ENCODE results near the gene LOX.

The LOX gene, protein sequence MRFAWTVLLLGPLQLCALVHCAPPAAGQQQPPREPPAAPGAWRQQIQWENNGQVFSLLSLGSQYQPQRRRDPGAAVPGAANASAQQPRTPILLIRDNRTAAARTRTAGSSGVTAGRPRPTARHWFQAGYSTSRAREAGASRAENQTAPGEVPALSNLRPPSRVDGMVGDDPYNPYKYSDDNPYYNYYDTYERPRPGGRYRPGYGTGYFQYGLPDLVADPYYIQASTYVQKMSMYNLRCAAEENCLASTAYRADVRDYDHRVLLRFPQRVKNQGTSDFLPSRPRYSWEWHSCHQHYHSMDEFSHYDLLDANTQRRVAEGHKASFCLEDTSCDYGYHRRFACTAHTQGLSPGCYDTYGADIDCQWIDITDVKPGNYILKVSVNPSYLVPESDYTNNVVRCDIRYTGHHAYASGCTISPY

DNA sequence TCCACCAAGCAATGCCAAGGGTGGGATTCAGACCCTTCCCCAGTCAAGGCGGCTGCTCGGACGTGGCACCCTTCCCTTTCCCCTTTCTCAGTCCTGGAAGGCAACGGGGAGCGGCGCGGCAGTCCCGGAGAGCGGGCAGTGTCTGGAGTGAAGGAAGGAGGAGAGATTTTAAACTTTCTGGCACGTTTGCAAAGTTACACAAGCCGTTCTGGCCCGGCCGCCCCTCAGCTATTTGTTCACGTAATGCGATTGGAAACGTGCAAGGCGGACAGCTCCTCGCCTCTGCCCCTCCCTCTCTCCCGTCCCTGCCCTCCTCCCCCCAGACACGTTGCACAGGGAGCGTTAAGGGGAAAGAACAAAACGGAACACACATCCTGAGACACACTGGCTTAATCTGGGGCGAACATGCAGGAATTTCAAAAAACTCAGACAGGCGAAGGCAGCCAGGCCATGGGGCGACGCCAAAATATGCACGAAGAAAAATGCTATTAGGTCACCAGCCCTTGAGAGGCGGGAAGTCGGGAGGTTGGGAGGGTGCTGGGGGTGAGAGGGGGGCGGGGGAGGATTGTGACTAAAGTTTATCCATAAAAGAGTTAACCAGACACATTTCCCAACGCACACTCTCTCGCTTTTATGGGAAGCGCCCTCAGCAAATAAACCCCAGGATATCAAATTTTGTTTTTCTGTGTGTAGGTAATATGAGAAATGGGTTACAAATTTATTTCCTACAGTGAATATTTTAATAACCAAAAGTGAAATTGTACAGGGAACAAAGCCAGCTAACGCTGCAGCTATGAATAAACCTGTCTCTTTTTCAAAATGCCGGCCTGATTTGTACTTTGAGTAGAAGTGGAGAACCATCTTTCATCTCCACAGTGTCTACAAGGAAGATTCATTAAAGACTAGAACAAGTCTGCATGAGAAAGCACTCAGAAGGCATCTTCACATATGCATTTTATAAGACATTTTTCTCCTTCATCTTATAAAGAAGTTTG, at the start of gene LOX:
Gene LOX, minus strand, starts transcription at position 144 of the 995 bp plus-strand sequence. CDS start 274 bp downstream, outside the sequence.
- DNase-seq = no peak

DNA sequence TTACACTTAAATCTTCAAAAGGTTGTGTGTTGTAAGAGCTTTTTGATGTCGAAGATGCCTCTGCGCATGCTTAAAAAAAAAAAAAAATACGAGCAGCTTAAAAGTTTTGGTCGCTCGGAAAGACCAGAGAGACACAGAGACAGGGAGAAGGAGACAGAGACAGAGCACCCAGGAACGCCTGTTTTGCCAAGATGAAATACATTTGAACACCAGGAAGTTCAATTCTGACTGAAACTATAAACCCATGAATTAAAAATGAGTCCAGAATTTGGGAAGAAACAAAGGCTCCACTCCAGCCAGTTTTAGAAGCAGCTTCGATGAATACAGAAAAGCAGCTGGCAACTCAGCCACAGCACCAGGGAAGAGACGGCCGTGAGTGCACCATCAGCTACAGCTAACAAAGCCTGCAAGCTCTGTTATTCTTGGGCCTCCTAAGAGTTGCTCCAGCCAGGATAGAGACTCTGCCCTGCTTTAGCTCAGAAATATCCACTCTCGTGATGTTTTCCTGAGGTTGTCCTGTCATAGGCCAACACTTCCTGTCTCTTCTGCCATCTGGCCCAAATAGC, 48.8 kb upstream of the LOX start:
- no peak for DNase-seq

DNA sequence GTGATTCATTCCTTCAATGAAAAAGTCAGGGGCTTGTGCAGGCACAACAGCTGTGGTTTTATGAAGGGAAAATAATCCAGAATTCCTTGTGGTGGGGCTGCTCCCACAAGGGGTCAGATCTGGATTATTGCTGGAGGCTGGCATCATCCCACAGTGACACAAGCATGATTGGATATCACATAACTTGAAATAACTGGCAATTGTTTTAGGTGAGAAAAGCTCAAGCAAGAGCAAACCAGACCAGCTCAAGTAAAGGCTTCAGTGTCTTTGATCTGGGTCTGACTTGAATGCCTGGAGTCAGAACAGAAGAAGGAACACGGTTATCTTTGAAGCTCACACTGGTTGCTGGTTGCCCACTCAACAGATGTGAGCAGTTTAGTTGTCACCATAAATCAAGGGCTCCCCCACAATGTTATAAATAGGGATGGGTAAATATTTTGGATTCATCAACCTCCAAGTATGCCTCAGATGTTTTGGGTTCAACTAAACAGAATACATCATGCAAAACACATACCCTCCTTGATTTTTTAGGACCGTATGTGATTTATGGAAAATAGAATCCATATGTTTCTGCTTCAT, 48.2 kb upstream of the LOX start:
- DNase-seq = no peak

DNA sequence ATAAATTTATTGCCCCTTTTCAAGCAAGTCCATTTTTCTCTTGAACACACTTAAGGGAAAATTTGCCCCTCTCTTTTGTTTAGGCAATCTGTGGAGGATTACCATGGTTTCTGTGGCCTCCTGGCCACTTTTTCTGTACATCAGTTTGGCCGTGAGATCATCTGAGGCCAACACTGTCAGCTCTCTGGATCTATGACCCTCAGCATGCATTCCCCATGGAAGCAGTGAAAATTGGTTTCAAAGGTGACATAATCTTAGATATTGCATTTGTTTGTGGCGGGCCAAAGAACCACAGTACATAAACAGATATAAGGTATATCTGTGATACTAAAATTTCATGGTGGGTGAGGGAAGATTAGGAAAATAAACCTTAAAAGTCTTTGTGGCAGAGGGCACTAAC, 46.7 kb upstream of the LOX start:
- DNase-seq = no peak

DNA sequence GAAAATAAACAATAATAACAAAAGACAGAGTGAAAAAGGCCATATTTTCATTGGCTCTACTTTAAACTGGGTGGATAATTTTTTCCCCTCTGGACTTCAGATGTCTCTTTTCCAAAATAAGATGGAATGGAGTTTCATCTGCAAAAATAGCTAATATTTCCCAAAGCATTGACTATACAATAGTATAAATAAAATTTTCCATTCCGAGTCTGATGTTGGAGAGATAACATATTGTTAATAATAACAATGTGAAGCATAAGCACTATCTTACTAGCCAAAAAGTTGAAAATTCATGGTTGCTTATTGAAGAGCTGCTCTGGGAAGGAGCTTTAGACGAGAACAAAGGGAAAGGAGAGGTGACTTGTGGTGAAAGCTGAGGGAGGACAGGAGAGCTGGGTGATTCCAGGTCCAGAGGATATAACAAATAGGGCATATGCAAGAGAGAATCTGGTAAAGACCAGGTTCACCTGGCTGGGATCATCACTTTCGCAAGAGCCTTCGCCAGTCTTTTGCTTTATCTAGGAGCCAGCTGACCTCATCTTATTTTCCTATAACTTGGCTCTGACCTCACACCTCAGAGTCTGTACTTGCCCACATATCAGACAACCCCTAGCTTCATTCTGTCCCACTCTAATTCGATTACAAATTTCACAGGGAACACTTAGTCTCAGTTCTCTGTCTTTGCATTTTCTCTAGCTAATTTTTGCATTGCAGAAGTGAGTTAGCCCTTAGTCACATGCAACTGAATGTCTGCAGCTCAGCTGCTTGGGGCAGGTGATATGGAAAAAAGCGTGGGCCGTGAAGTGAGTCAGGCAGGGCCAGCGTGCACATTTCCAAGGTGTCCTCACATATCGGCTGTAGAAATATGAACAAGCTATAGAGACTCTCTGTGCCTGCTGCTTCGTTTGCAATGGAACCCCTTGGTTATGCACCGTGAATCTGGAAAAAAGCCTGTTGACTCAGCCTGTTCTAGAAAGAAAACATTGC, 43.7 kb upstream of the LOX start:
- DNase-seq = no peak

DNA sequence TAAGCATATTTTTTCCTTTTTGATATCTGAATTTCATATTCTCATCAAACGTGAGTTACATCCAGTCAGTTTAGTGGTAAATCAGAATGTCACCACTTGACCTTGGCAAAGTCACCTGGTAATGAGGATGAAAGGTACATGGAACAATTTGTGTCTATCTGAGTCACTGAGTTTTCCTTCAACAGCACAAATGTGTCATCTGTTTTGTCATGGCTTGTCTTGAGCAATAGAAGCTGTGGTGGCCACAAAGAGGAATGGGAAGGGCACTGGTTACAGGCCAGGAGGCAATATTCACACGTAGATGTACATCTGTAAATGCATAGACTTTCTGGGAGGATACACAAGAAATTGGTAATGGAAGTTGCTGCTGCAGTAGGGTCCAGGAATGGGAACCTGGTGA, 42.9 kb upstream of the LOX start:
- no peak for DNase-seq

DNA sequence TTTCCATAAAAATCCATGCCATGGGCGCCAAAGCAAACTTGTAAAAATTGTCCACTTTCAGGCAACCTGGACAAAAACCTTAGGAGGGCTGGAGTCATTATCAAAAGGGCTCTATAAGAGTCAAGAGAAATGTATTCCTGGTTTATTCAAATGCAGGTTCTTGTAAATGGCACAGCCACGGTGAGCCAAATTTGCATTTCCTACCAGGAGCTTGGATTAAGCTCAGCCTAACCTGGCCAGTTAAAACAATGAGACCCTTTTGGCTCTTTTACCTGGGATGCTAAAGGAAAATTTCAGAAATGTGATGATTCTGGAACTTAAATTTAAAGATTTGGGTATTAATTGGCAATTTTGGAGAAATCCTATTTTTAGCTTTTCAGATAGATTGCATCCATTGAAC, 42.4 kb upstream of the LOX start:
- DNase-seq = no peak

DNA sequence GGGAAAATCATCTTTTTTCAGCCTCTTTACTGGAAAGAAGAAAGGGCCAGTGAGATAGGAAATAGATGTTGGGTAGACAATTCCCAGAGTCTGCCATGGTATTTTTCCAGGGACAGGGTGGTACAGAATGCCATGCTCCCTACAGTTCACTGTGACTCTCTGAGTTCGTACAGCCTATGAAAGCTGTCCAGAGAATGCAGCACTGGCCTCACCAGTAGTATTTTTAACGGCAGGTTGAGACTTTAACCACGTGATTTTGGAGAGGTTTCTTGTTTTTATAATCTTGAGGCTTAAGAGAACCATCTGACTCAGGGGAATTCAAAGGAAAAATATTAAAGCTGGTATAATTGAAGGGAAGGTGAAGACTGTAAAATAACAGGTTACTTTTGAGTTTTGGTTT, 41.1 kb upstream of the LOX start:
- DNase-seq = no peak

DNA sequence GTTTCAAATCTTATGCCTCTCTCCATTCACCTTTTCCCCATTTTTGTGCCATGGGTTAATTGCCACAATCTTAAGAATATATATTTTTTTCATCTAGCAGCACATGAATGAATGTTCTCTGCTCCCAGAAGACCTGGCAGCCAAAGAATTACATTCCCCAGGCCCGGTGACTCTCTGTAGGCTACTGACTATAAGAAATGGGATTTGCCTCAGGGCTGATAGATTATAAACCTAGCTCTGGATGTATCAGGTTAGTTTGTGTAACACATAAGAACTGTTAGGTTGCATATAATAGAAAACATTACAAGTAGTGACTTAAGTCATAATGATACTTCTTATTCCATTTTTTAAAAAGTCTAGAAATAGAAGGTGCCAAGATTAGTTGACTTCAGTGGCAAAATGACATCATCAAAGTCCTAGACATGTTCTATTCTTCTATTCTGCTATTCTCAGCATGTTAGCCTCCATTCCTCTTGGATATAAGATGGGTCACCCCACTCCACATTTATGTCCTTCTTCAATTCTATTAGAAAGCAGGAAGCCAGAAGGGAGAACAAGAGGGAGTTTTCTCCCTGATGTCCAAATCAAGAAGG, 40.4 kb upstream of the LOX start:
- DNase-seq = no peak

DNA sequence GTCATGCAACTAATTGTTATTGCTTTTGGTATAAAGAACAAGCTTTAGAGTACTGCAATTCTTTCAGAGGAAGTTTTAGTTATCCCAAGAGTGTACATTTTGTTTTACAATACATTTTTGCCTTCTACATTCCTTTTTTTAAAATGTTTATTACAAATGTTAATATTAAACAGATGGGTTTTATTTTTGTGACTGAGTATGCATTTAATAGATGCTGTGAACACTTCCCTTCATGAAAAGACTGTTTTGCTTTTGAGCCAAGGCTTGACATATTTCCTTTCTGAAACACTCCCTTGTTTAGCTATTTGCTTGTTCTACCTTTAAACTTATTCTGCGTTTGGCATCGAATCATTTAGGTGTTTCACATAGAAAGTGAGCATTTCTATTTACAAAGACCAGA, 36.4 kb upstream of the LOX start:
- no peak for DNase-seq

DNA sequence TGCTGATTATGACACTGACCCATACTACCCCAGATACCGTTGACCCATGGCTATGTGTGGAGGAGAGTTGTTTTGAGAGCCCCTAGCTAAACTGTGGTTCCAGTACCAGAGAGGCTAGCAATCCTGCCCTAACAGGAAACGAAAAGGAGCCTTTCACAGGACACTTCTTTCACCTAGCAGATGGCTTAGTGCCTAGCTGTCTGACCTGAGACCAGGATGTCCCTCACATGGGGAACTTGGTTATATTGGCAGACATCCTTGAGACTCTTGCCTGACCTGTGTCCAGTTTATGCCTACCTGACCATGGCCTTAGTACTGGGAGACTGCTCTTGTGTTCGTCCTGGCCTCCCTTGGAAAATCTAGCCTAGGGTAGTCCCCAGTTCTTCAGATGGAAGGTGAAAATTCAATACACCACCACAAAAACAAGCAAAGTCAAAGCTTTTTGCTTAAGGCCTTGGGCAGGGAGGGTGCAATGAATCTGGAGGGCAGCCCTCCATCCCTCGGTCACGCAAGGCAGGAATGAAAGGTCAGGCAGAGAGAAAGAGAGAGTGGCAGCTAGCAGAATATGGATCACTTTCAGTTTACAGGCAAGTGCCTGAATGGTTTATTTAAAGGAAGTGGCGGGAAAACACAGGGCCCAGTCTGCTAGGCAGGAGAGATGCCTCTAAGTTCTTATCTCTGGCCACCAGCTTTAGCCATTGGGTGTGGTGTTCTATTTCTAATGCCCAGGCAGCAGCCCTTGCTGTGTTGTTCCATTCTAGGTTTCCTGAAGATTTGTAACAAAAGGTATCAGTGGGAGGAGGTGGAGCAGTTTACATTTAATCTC, 34.9 kb upstream of the LOX start:
- DNase-seq = no peak

DNA sequence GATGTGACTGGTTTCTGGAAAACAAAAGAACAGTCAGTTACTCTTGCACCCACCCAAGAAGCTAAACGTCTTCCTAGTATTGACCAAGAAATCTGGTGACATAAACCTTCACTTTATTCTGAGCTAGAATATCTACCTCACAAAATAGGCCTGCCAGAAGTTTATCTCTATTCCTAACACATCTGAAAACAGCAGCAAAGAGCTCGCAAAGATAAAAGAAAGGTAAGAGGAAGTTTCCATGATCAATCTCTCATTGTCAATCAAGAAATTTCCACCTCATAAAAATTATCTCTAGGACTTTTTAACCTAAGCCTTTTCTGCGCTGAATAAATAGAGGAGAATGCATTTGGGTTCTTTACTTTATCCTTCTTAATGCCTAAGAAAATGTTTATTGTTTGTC, 34.0 kb upstream of the LOX start:
- no peak for DNase-seq

DNA sequence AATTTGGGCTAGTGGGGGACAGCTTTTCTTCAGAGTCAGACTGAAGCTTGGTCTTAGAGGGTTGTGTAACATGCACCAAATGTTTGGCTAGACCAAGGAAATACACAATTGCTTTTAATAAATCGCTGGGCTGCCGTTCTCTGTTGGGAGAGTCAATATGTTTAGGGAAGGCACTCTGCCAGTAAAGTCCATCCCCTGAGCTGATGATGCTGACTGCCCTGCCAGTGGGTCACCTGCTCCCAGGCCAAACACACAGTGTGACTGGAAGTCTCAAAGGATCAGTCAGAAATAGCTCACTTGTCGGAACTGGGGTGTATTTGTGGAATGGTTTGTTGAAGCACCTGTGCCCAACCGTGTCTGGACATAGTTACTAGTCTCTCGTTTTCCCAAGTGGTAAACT, 33.4 kb upstream of the LOX start:
- no peak for DNase-seq

DNA sequence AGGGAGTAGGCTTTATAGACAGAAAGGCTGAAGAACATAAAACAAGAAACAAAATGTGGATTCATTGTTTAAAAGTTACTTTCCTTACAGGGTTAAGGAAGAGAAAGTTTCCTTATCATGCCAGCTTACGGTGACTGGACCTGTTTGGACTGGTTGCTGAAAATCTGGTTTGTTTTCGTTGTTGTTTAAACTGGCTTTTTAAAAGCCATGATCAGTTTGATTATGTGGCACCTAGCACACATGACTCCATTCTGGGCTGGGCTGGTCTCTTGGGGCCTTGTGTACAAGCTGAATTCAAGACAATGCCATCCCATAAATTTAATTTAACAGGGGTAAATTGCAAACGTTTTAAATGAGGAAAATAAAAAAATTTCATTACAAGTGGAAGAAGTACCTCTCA, 32.9 kb upstream of the LOX start:
- no peak for DNase-seq

DNA sequence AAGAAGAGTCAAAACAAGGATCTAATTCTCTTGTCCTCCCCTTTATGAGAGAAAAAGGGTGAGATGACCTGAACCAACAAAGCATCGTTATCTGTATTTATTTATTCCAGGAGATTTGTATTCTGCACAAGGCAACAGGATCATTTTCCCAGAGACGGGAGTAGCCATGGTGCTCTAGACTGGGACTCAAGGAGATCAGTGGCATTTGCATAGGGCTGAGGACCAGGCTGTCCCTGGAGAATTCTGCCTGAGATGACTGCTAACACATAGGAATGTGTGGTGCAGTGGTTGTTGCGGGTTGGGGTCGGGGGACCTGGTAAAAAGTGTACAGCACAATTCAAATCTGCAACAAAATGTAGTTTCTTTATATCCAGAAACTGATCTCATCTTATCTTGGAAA, 29.0 kb upstream of the LOX start:
- no peak for DNase-seq

DNA sequence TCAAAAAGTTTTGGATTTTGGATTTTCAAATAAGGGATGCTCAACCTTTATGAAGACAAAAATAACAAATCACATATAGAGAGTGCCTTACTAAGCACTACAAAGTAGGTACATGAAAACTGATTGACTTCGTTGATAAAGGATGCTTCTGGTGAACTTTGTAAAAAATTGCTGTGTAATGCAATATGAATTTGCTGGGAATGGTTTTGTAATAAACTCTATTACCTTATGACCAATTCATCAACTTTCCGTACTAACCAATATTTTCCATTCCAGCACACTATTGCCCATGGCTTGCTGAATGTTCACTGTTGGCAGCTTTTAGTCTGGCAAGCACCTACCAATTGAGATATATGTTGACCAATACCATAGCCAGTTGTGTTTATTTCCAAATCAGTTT, 27.9 kb upstream of the LOX start:
- DNase-seq = no peak

DNA sequence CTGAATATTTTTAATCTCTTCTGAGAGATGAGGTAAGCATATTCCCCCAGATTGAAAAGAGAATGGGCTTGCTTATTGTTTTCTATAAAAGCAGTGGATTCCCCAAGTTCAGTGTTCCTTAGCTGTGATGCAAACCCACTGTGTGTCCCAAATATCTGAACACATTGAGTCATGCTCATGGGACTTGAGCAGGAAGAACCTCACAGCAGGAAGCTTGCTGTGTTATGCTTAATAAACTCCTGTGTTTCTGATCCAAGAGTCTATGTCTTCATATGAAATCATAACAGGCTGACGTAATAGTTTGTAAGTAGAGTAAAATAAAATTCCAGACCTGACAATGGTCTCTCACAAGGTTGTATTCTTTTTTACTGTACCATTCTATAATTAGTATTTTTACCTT, 24.8 kb upstream of the LOX start:
- no peak for DNase-seq

DNA sequence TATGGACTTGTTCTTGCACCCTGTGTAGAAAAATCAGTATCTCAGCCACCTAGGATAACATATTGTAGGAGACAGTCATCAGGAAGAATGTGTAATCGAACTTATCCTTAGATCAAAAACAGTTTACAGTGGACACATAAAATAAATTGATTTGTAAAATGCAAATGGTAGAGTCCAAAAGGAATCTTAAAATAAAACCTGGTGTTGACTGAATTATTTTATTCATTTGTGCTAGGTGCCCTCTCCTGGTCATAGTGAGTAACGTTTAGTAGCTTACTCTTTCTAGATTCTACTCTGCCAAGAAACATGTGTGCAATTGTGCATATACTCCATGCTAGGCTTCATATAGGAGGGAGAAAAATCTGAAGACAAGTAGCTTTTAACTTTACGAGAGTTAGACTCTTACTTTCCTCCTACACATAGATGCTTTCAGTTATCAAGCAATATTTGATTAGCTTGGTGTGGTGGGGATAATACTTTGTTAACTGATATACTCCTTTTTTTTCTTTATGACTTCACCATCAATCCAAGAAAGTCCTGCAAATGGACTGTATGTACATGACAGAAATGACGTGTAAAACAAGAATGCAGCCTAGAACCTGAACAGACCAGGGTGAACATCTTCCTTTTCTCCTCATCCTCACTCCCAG, 23.7 kb upstream of the LOX start:
- DNase-seq = no peak

DNA sequence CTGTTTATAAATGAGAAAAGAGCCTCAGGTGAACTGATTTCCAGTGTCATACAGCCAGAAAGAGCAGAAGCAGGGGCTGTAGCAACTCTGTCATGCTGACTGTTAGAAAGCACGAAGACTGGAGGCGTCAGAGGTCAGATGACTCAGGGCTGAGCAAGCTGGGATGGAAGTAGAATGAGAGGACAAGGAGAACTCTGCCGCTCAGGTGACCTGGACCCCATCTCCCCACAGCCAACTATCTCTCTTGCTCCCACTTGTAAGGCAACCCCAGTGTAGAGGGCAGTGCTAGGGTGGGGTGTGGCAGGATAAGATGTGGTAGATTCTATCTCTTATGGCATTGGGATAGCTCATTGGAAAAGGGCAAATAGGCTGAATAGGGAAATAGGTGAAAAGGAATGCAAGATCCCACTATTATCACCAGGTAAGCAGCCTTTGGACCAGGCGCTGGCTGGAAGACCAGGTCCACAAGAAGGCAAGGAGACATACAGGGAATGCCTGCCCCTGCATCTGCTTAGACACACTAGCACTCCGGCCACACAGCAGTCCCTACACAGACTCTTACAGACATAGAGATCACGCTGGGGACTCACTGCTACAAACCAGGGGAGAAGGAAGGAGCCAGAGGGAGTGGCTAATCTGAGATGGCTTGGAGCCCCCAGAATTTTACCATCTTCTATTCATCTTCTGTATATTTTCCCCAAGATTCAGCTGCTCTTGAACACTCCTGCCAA, 21.2 kb upstream of the LOX start:
- DNase-seq = no peak
